GM23338 (cell line): ENCODE results near the gene SRF. TPM values are rescaled to one million over a fixed set of nuclear protein-coding genes. Genes with fewer than 3 reads are reported as not detected.

Experiments used
- ATAC-seq: fragments of 200-7000 bp; cut with Tn5 transposase; 3 replicates; pipeline ENCODE4 v1.9.1; 2020
- DNase-seq: peaks from one replicate; pipeline ENCODE4 v3.0.0-alpha.2; 2015; ENCODE audit warnings: low spot score
- H2AFZ ChIP-seq: fragments of 200-600 bp; sonication (generic); 2 replicates; pipeline ENCODE4 v1.8.0; 2016; ENCODE audit warnings: antibody characterized with exemption, mild to moderate bottlenecking, moderate library complexity
- H3F3A ChIP-seq: fragments of 200-600 bp; sonication (generic); replicated peaks from 2 replicates; pipeline ENCODE4 v1.8.0; 2017; ENCODE audit warnings: antibody characterized with exemption, mixed run types, low read depth
- H3K27ac ChIP-seq: fragments of 200-600 bp; sonication (generic); 2 replicates; pipeline ENCODE4 v1.6.1; 2016; ENCODE audit warnings: low read depth
- H3K27me3 ChIP-seq: fragments of 200-600 bp; sonication (generic); 2 replicates; pipeline ENCODE4 v1.8.0; 2016; ENCODE audit warnings: mild to moderate bottlenecking, mixed run types, moderate library complexity; ENCODE audit not compliant: insufficient read depth
- H3K36me3 ChIP-seq: fragments of 200-600 bp; sonication (generic); 2 replicates; pipeline ENCODE4 v1.8.0; 2016; ENCODE audit warnings: mild to moderate bottlenecking; ENCODE audit not compliant: insufficient read depth
- H3K4me1 ChIP-seq: fragments of 200-600 bp; sonication (generic); 2 replicates; pipeline ENCODE4 v1.8.0; 2016; ENCODE audit warnings: mild to moderate bottlenecking, moderate library complexity; ENCODE audit not compliant: insufficient read depth
- H3K4me2 ChIP-seq: fragments of 200-600 bp; sonication (generic); 2 replicates; pipeline ENCODE4 v1.7.1; 2017; ENCODE audit warnings: mixed run types
- H3K4me3 ChIP-seq: fragments of 200-600 bp; sonication (generic); 2 replicates; pipeline ENCODE4 v1.6.1; 2016; ENCODE audit warnings: mixed run types
- H3K79me2 ChIP-seq: fragments of 200-600 bp; sonication (generic); replicated peaks from 2 replicates; pipeline ENCODE4 v1.8.0; 2017; ENCODE audit warnings: mild to moderate bottlenecking; ENCODE audit not compliant: insufficient read depth
- H3K9me2 ChIP-seq: fragments of 200-600 bp; sonication (generic); 2 replicates; pipeline ENCODE4 v1.8.0; 2017; ENCODE audit not compliant: insufficient read depth
- H4K20me1 ChIP-seq: fragments of 200-600 bp; sonication (generic); replicated peaks from 2 replicates; pipeline ENCODE4 v1.8.0; 2017; ENCODE audit warnings: mild to moderate bottlenecking; ENCODE audit not compliant: insufficient read depth
- H3K27ac Mint-ChIP-seq: 2 replicates; pipeline ENCODE4 v1.8.0; 2020; ENCODE audit warnings: inconsistent platforms, mild to moderate bottlenecking, moderate library complexity, mixed read lengths
- H3K27me3 Mint-ChIP-seq: 3 replicates; pipeline ENCODE4 v1.8.0; 2022; ENCODE audit warnings: low read depth, mild to moderate bottlenecking, moderate library complexity, mixed read lengths, inconsistent platforms; ENCODE audit not compliant: insufficient read depth, poor library complexity
- H3K36me3 Mint-ChIP-seq: 3 replicates; pipeline ENCODE4 v1.8.0; 2021; ENCODE audit warnings: low read depth, mild to moderate bottlenecking, inconsistent platforms, moderate library complexity, mixed read lengths
- H3K4me1 Mint-ChIP-seq: 3 replicates; pipeline ENCODE4 v1.8.0; 2020; ENCODE audit warnings: mild to moderate bottlenecking, inconsistent platforms, mixed read lengths
- H3K4me3 Mint-ChIP-seq: 3 replicates; pipeline ENCODE4 v1.8.0; 2021; ENCODE audit warnings: moderate library complexity, mild to moderate bottlenecking, inconsistent platforms, mixed read lengths
- H3K9me3 Mint-ChIP-seq: 3 replicates; pipeline ENCODE4 v1.8.0; 2020; ENCODE audit warnings: moderate library complexity, mild to moderate bottlenecking, inconsistent platforms, mixed read lengths
- EZH2 ChIP-seq: fragments of 200-600 bp; sonication (generic); IDR thresholded peaks from one replicate; pipeline ENCODE4 v1.8.0; 2017; ENCODE audit warnings: antibody characterized with exemption, mild to moderate bottlenecking, low read depth; ENCODE audit not compliant: unreplicated experiment
- EZH2phosphoT487 ChIP-seq: fragments of 200-600 bp; sonication (generic); IDR thresholded peaks from one replicate; pipeline ENCODE4 v1.8.1; 2018; ENCODE audit warnings: antibody characterized with exemption; ENCODE audit not compliant: unreplicated experiment
- POLR2AphosphoS5 ChIP-seq: IDR thresholded peaks from 2 replicates; pipeline ENCODE4 v1.6.1; 2016; ENCODE audit warnings: antibody characterized with exemption, low read depth
- STAT1 ChIP-seq: IDR thresholded peaks from one replicate; pipeline ENCODE4 v1.6.1; 2016; ENCODE audit warnings: antibody characterized with exemption; ENCODE audit not compliant: unreplicated experiment
- polyA plus RNA-seq: library from polyadenylated mRNA; unstranded; fragments of >200 nt; fragmentation: Nextera tagmentation; extraction: Ambion mirVana; gene quantifications from 2 replicates; pipeline ENCODE4 v1.2.1, GENCODE V29; 2016
- total RNA-seq: library from RNA; depleted of rRNA; stranded (reverse); fragments of >200 nt; shearing (Covaris generic); gene quantifications from 2 replicates; pipeline ENCODE4 v1.2.3, GENCODE V29; 2014
- TF ChIP-seq, protein P1 (sequence below): fragments of 250-450 bp; sonication (Bioruptor Pico); IDR thresholded peaks from 2 replicates; pipeline ENCODE4 v1.5.0; 2020; ENCODE audit warnings: mild to moderate bottlenecking, moderate library complexity
- TF ChIP-seq, protein P2 (sequence below): IDR thresholded peaks from 2 replicates; pipeline ENCODE4 v1.6.1; 2016; ENCODE audit warnings: antibody characterized with exemption

The SRF gene
- total and polyA plus RNA-seq, 2 experiments from 2014 or later: 9.9 to 54.9 TPM

DNA sequence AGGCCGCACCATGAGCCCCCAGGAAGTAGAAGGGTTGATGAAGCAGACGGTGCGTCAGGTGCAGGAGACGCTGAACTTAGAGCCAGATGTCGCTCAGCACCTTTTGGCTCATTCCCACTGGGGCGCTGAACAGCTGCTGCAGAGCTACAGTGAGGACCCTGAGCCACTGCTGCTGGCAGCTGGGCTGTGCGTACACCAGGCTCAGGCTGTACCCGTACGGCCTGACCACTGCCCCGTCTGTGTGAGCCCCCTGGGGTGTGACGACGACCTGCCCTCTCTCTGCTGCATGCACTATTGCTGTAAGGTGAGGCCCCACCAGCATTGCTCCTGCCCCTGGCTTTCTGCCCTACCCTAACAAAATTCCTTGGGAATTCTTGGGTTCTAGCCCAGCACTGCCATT lies 45.1 kb downstream of the SRF start (continued):
- TF ChIP-seq EZH2: no peak
- TF ChIP-seq, protein P1, sequence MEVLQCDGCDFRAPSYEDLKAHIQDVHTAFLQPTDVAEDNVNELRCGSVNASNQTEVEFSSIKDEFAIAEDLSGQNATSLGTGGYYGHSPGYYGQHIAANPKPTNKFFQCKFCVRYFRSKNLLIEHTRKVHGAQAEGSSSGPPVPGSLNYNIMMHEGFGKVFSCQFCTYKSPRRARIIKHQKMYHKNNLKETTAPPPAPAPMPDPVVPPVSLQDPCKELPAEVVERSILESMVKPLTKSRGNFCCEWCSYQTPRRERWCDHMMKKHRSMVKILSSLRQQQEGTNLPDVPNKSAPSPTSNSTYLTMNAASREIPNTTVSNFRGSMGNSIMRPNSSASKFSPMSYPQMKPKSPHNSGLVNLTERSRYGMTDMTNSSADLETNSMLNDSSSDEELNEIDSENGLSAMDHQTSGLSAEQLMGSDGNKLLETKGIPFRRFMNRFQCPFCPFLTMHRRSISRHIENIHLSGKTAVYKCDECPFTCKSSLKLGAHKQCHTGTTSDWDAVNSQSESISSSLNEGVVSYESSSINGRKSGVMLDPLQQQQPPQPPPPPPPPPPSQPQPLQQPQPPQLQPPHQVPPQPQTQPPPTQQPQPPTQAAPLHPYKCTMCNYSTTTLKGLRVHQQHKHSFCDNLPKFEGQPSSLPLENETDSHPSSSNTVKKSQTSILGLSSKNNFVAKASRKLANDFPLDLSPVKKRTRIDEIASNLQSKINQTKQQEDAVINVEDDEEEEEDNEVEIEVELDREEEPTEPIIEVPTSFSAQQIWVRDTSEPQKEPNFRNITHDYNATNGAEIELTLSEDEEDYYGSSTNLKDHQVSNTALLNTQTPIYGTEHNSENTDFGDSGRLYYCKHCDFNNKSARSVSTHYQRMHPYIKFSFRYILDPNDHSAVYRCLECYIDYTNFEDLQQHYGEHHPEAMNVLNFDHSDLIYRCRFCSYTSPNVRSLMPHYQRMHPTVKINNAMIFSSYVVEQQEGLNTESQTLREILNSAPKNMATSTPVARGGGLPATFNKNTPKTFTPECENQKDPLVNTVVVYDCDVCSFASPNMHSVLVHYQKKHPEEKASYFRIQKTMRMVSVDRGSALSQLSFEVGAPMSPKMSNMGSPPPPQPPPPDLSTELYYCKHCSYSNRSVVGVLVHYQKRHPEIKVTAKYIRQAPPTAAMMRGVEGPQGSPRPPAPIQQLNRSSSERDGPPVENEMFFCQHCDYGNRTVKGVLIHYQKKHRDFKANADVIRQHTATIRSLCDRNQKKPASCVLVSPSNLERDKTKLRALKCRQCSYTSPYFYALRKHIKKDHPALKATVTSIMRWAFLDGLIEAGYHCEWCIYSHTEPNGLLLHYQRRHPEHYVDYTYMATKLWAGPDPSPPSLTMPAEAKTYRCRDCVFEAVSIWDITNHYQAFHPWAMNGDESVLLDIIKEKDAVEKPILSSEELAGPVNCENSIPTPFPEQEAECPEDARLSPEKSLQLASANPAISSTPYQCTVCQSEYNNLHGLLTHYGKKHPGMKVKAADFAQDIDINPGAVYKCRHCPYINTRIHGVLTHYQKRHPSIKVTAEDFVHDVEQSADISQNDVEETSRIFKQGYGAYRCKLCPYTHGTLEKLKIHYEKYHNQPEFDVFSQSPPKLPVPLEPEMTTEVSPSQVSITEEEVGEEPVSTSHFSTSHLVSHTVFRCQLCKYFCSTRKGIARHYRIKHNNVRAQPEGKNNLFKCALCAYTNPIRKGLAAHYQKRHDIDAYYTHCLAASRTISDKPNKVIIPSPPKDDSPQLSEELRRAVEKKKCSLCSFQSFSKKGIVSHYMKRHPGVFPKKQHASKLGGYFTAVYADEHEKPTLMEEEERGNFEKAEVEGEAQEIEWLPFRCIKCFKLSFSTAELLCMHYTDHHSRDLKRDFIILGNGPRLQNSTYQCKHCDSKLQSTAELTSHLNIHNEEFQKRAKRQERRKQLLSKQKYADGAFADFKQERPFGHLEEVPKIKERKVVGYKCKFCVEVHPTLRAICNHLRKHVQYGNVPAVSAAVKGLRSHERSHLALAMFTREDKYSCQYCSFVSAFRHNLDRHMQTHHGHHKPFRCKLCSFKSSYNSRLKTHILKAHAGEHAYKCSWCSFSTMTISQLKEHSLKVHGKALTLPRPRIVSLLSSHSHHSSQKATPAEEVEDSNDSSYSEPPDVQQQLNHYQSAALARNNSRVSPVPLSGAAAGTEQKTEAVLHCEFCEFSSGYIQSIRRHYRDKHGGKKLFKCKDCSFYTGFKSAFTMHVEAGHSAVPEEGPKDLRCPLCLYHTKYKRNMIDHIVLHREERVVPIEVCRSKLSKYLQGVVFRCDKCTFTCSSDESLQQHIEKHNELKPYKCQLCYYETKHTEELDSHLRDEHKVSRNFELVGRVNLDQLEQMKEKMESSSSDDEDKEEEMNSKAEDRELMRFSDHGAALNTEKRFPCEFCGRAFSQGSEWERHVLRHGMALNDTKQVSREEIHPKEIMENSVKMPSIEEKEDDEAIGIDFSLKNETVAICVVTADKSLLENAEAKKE: no peak
- no peak for TF ChIP-seq EZH2phosphoT487
- no peak for TF ChIP-seq POLR2AphosphoS5

DNA sequence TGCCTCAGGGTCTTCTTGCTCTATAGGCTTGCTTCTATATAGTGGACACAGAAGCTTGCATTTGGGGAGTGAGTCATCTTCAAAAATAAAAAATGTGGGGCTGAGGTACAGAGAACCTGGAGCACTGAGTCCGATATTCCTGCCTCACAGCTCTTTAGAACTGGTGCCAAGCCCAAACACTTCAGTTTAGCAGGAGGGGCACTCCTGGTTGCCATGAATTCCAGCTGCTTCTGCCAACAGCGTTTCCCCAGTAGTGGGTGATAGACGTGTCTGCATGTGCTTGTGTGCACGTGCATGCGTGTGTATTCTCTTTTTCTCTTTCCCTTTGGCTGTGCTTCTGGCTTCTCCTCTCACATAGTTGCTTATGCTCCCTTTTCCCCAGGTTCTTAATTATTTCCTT lies 46.3 kb downstream of the SRF start:
- Histone ChIP-seq H4K20me1 (no peaks in the 10 kb centered on the region), H3K36me3 (no peaks in the 10 kb centered on the region), H2AFZ (no peak overlapping the region), H3K27ac (no peak overlapping the region), H3K27me3 (no peaks in the 10 kb centered on the region), H3F3A (no peaks in the 10 kb centered on the region), H3K4me3 (no peak overlapping the region), H3K4me2 (no peak overlapping the region), H3K79me2 (no peaks in the 10 kb centered on the region), H3K4me1 (peaks cover 9% of the 10 kb centered on the region; the same call in 1 of the 2 replicates), H3K9me2 (no peaks in the 10 kb centered on the region)
- Mint-ChIP-seq H3K9me3 (no peaks in the 10 kb centered on the region), H3K36me3 (no peaks in the 10 kb centered on the region; the same call in 2 of the 3 replicates), H3K27me3 (peaks cover 18% of the 10 kb centered on the region), H3K27ac (no peak overlapping the region), H3K4me3 (no peak overlapping the region), H3K4me1 (peaks cover 12% of the 10 kb centered on the region)
- ATAC-seq: no peak
- no peak for DNase-seq
- TF ChIP-seq, protein P2, sequence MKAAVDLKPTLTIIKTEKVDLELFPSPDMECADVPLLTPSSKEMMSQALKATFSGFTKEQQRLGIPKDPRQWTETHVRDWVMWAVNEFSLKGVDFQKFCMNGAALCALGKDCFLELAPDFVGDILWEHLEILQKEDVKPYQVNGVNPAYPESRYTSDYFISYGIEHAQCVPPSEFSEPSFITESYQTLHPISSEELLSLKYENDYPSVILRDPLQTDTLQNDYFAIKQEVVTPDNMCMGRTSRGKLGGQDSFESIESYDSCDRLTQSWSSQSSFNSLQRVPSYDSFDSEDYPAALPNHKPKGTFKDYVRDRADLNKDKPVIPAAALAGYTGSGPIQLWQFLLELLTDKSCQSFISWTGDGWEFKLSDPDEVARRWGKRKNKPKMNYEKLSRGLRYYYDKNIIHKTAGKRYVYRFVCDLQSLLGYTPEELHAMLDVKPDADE: no peak
- TF ChIP-seq EZH2phosphoT487: no peak
- no peak for TF ChIP-seq STAT1
